Erythroblast (primary cell): Measurements from ENCODE around the gene ESYT3.

Experiments
- GATA1 ChIP-seq: IDR thresholded peaks from 2 replicates; pipeline ENCODE4 v1.6.1; 2011; ENCODE audit warnings: low read depth, mild to moderate bottlenecking, control low read depth, low read length, moderate library complexity
- POLR2A ChIP-seq: IDR thresholded peaks from 2 replicates; pipeline ENCODE4 v1.6.1; 2011; ENCODE audit warnings: mild to moderate bottlenecking, low read length

GRCh38 chr3:138434276-138434874, at the start of gene ESYT3:
- TF ChIP-seq POLR2A: no peak
- no peak for TF ChIP-seq GATA1
